Trophoblast cell (in vitro differentiated cells and primary cell): ENCODE measurements around the gene AK4.

Experiments
- DNase-seq, 2 donors: peaks; one replicate each; pipeline ENCODE4 v3.0.0-alpha.2; 2016
- H2AFZ ChIP-seq: 2 replicates; pipeline ENCODE4 v1.6.1; 2013; ENCODE audit warnings: low read length, moderate library complexity, mild to moderate bottlenecking; ENCODE audit not compliant: insufficient read depth, poor library complexity
- H2AK5ac ChIP-seq: 2 replicates; pipeline ENCODE4 v1.6.1; 2013; ENCODE audit warnings: mild to moderate bottlenecking, low read length
- H2BK120ac ChIP-seq: 2 replicates; pipeline ENCODE4 v1.6.1; 2013; ENCODE audit warnings: low read length, mild to moderate bottlenecking, moderate library complexity; ENCODE audit not compliant: insufficient read depth, poor library complexity
- H2BK12ac ChIP-seq: 2 replicates; pipeline ENCODE4 v1.6.1; 2013; ENCODE audit warnings: mild to moderate bottlenecking, low read length, moderate library complexity
- H2BK5ac ChIP-seq: 2 replicates; pipeline ENCODE4 v1.6.1; 2013; ENCODE audit warnings: low read length, low read depth, moderate library complexity, mild to moderate bottlenecking; ENCODE audit not compliant: poor library complexity
- H3K14ac ChIP-seq: 2 replicates; pipeline ENCODE4 v1.6.1; 2013; ENCODE audit warnings: mild to moderate bottlenecking, low read length
- H3K18ac ChIP-seq: 2 replicates; pipeline ENCODE4 v1.6.1; 2013; ENCODE audit warnings: mild to moderate bottlenecking, low read length
- H3K23ac ChIP-seq: 2 replicates; pipeline ENCODE4 v1.6.1; 2013; ENCODE audit warnings: low read length
- H3K27ac ChIP-seq: 2 replicates; pipeline ENCODE4 v1.5.1; 2013; ENCODE audit warnings: low read depth, mild to moderate bottlenecking, inconsistent platforms, low read length, moderate library complexity
- H3K27me3 ChIP-seq: 2 replicates; pipeline ENCODE4 v1.6.1; 2013; ENCODE audit warnings: inconsistent platforms, mild to moderate bottlenecking, low read length, moderate library complexity; ENCODE audit not compliant: insufficient read depth
- H3K36me3 ChIP-seq, 2 experiments: 1 replicate in 1 of 2; 2 replicates in 1 of 2; pipeline ENCODE4 v1.6.1; 2013; ENCODE audit warnings: low read length in 2 of 2, mild to moderate bottlenecking in 2 of 2, moderate library complexity in 1 of 2; ENCODE audit not compliant: insufficient read depth in 2 of 2, control insufficient read depth in 1 of 2
- H3K4ac ChIP-seq: 2 replicates; pipeline ENCODE4 v1.6.1; 2013; ENCODE audit warnings: low read depth, mild to moderate bottlenecking, low read length, moderate library complexity
- H3K4me1 ChIP-seq, 2 experiments: 1 replicate in 1 of 2; 2 replicates in 1 of 2; pipeline ENCODE4 v1.6.1; 2013; ENCODE audit warnings: low read length in 2 of 2, mild to moderate bottlenecking in 2 of 2, moderate library complexity in 1 of 2; ENCODE audit not compliant: insufficient read depth in 2 of 2, control insufficient read depth in 1 of 2
- H3K4me2 ChIP-seq: 2 replicates; pipeline ENCODE4 v1.6.1; 2013; ENCODE audit warnings: inconsistent platforms, mild to moderate bottlenecking, low read length, moderate library complexity
- H3K4me3 ChIP-seq: 2 replicates; pipeline ENCODE4 v1.5.1; 2013; ENCODE audit warnings: mild to moderate bottlenecking, low read depth, low read length, inconsistent platforms
- H3K79me1 ChIP-seq: one replicate; pipeline ENCODE4 v1.6.1; 2013; ENCODE audit warnings: low read length
- H3K79me2 ChIP-seq: 2 replicates; pipeline ENCODE4 v1.6.1; 2013; ENCODE audit warnings: low read length, mild to moderate bottlenecking; ENCODE audit not compliant: control insufficient read depth, insufficient read depth, poor library complexity
- H3K9ac ChIP-seq: 2 replicates; pipeline ENCODE4 v1.6.1; 2013; ENCODE audit warnings: mild to moderate bottlenecking, low read length
- H3K9me3 ChIP-seq: 2 replicates; pipeline ENCODE4 v1.6.1; 2013; ENCODE audit warnings: low read depth, mild to moderate bottlenecking, control low read depth, inconsistent platforms, low read length; ENCODE audit not compliant: insufficient read depth
- H4K12ac ChIP-seq: 2 replicates; pipeline ENCODE4 v1.6.1; 2013; ENCODE audit warnings: low read depth, mild to moderate bottlenecking, low read length, moderate library complexity
- H4K8ac ChIP-seq: 2 replicates; pipeline ENCODE4 v1.6.1; 2013; ENCODE audit warnings: low read depth, mild to moderate bottlenecking, low read length, moderate library complexity
- H4K91ac ChIP-seq: one replicate; pipeline ENCODE4 v1.6.1; 2013; ENCODE audit warnings: low read depth, mild to moderate bottlenecking, low read length, moderate library complexity
- WGBS: extraction: QIAGEN DNeasy Blood & Tissue Kit; methylation state at CpG from one replicate; pipeline ENCODE4 v1.1.7; 2013; ENCODE audit warnings: missing lambda C conversion rate; ENCODE audit not compliant: insufficient read length, insufficient coverage; ENCODE audit errors: extremely low coverage; 5-methylcytosine and 5-hydroxymethylcytosine counted together

AK4 gene

DNA sequence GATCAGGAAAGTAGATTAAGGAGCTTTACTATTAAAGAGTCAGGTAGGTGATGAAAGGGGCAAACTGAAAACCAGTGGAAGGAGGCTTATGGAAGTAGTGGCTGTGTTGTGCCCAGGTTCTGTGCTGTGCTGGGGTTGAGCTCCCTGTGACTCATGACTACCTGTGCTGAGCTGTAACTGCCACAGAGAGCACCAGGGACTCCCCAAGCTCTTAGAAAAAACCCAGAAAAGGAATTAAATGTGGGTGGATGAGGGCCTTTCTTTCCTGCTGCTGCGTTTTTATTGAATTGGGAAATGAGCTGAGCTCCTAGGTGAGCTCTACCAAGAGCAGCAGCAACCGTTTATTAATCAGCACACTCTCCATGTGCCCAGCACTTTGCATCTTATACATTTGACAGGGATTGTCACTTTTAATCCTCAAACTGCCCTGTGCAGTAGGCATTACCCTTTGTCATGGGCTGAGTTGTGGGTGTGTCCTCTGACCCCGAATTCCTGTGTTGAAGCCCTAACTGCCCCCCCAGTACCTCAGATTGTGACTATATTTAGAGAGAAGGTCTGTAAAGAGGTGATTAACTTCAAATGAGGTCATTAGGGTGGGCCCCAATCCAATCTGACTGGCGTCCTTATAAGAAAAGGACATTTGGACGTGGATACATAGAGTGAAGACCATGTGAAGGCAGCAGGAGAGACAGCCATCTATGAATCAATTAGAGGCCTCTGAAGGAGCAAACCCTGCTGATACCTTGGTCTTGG lies 65.4 kb downstream of the AK4 start:
- no peak overlapping the region for H2BK5ac ChIP-seq
- no peaks in the 10 kb centered on the region for H3K36me3 ChIP-seq
- no peak overlapping the region for H3K14ac ChIP-seq
- H3K23ac ChIP-seq, result no peak overlapping the region
- H3K9me3 ChIP-seq, result no peaks in the 10 kb centered on the region
- no peak overlapping the region for H2AK5ac ChIP-seq
- no peak overlapping the region for H4K12ac ChIP-seq
- DNase-seq, result no peak
- WGBS, result no CpG with 5 or more reads among the region's 5 CpGs
- H2AFZ ChIP-seq, result no peak overlapping the region
- no peak overlapping the region for H3K4me3 ChIP-seq
- H3K79me1 ChIP-seq, result no peaks in the 10 kb centered on the region
- no peak overlapping the region for H3K9ac ChIP-seq
- H3K79me2 ChIP-seq, result no peaks in the 10 kb centered on the region
- H3K4me1 ChIP-seq, result no peaks in the 10 kb centered on the region
- H3K18ac ChIP-seq, result no peak overlapping the region
- H4K8ac ChIP-seq, result no peak overlapping the region
- H2BK120ac ChIP-seq, result no peak overlapping the region
- no peak overlapping the region for H3K4ac ChIP-seq
- no peaks in the 10 kb centered on the region for H3K27me3 ChIP-seq
- no peak overlapping the region for H4K91ac ChIP-seq
- H2BK12ac ChIP-seq, result no peak overlapping the region
- H3K4me2 ChIP-seq, result no peak overlapping the region
- H3K27ac ChIP-seq, result no peak overlapping the region

DNA sequence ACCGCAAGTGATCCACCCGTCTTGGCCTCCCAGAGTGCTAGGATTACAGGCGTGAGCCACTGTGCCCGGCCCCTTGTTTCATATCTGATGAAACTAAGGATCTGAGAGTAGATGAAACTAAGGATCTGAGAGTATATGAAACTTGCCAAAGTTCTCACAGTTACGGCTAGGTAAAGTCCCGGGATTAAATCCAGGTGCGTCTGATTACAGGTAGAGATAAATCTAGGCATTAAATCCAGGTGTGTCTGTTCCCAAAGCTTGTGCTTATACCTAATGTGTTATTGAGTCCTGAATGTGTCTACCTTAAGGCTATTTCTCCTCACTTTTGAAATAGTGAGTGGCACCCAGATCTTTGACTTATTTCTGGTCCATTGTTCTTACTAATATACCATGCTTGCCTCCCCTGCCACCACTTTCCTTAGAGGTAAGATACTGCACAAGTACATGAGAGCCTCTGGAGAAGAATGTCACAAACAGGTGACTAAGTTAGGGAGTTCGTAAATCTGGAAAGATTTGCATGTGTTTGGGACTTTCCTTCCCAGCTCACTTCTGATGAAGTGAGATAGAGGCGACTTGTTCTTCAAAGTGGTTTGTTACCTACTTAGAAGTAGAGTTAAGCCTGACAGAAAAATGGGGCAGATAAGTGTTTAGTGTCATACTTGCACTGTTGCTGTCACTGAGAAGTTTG lies 66.5 kb downstream of the AK4 start:
- Histone ChIP-seq H3K4me2 (no peak overlapping the region), H3K4me3 (no peak overlapping the region), H3K36me3 (no peaks in the 10 kb centered on the region), H3K27ac (no peak overlapping the region), H2AK5ac (no peak overlapping the region), H4K91ac (no peak overlapping the region), H2AFZ (no peak overlapping the region), H3K9ac (no peak overlapping the region), H3K18ac (no peak overlapping the region), H4K12ac (no peak overlapping the region), H2BK12ac (no peak overlapping the region), H3K27me3 (no peaks in the 10 kb centered on the region), H3K79me1 (no peaks in the 10 kb centered on the region), H3K4ac (no peak overlapping the region), H3K79me2 (no peaks in the 10 kb centered on the region), H2BK5ac (no peak overlapping the region), H3K9me3 (no peaks in the 10 kb centered on the region), H4K8ac (no peak overlapping the region), H2BK120ac (no peak overlapping the region), H3K4me1 (no peaks in the 10 kb centered on the region), H3K23ac (no peak overlapping the region), H3K14ac (no peak overlapping the region)
- no peak for DNase-seq
- WGBS, result no CpG with 5 or more reads among the region's 9 CpGs

DNA sequence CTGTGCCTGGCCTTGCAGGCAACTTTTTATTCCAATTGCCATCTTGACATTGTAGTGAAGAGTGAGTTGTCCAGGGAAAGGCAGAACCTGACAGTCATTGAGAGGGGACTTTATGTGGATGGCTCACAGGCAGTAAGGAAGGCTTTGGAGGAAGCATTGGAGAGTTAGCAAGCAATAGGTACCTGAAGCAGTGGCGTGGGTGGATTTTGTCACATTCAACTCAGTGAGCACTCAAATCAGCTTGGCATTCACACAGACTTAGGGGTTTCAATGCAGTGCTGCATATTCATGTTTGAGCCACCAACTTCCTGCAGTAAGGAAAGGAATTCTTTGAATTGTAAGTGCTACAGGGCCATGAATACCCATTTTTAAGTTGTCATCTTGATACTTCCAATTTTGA lies 69.0 kb downstream of the AK4 start:
- Histone ChIP-seq H3K4me1 (no peaks in the 10 kb centered on the region), H2AK5ac (no peak overlapping the region), H3K4ac (no peak overlapping the region), H2BK120ac (no peak overlapping the region), H2AFZ (no peak overlapping the region), H4K8ac (no peak overlapping the region), H4K91ac (no peak overlapping the region), H3K9ac (no peak overlapping the region), H4K12ac (no peak overlapping the region), H3K4me2 (no peak overlapping the region), H2BK12ac (no peak overlapping the region), H3K23ac (no peak overlapping the region), H3K36me3 (no peaks in the 10 kb centered on the region), H3K4me3 (no peak overlapping the region), H3K79me1 (no peaks in the 10 kb centered on the region), H2BK5ac (no peak overlapping the region), H3K9me3 (no peaks in the 10 kb centered on the region), H3K27me3 (no peaks in the 10 kb centered on the region), H3K27ac (no peak overlapping the region), H3K14ac (no peak overlapping the region), H3K18ac (no peak overlapping the region), H3K79me2 (no peaks in the 10 kb centered on the region)
- no peak for DNase-seq
- WGBS, result no CpG with 5 or more reads among the region's 1 CpG

DNA sequence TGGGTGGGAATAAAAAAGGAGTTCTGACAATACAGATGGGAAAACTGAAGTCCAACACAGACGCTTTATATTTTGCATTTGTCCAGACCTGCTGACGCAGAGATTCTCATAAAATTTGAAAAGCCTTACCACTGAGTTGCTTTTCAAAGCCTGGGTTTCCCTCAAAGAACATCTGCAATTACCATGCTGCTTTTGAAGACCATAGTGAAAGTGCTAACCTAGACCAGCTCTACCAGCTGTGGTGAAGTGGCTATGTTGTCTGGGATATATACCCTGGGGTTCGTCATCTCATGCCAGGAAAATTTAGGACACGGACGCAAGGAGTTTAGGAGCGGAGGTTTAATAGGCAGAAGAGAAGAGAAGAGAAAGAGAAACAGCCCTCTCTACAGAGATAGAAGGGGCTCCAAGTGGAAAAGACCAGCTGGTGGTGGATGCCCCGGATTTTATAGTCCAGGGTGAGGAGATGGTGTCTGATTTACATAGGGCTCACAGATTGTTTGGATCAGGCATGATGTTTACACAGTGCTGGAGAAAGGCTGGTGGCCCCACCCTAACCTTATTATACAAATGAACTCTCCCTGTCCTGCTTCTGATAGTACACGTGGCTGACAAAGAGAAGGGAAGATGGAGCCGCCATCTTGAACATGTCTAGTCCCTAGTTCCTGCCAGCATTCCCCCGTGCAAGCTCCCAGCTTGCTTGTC lies 73.8 kb downstream of the AK4 start:
- no peak overlapping the region for H2AFZ ChIP-seq
- no peaks in the 10 kb centered on the region for H3K79me2 ChIP-seq
- no peak overlapping the region for H2BK5ac ChIP-seq
- no peak overlapping the region for H3K4me2 ChIP-seq
- no peak overlapping the region for H3K23ac ChIP-seq
- H4K12ac ChIP-seq, result no peak overlapping the region
- no peak overlapping the region for H3K14ac ChIP-seq
- no peaks in the 10 kb centered on the region for H3K79me1 ChIP-seq
- no peak overlapping the region for H2BK120ac ChIP-seq
- H3K27me3 ChIP-seq, result no peaks in the 10 kb centered on the region
- no peak overlapping the region for H3K27ac ChIP-seq
- no peak overlapping the region for H3K4ac ChIP-seq
- H4K91ac ChIP-seq, result no peak overlapping the region
- no peak for DNase-seq
- no peak overlapping the region for H2BK12ac ChIP-seq
- no peak overlapping the region for H3K9ac ChIP-seq
- no peak overlapping the region for H4K8ac ChIP-seq
- H3K18ac ChIP-seq, result no peak overlapping the region
- no peaks in the 10 kb centered on the region for H3K36me3 ChIP-seq
- no CpG with 5 or more reads among the region's 10 CpGs for WGBS
- H3K4me1 ChIP-seq, result no peaks in the 10 kb centered on the region
- no peak overlapping the region for H2AK5ac ChIP-seq
- no peak overlapping the region for H3K4me3 ChIP-seq
- H3K9me3 ChIP-seq, result no peaks in the 10 kb centered on the region
